ENCODE measurements around the gene FAM20C. TPM values are rescaled to one million over a fixed set of nuclear protein-coding genes. Genes with fewer than 3 reads are reported as not detected.

Gene FAM20C
- total and polyA plus RNA-seq, 10 of the 15 experiments (the other 5 are each of a cell fraction or from before 2014, with no cell fraction given), result 0.44 TPM; not detected in 9

DNA sequence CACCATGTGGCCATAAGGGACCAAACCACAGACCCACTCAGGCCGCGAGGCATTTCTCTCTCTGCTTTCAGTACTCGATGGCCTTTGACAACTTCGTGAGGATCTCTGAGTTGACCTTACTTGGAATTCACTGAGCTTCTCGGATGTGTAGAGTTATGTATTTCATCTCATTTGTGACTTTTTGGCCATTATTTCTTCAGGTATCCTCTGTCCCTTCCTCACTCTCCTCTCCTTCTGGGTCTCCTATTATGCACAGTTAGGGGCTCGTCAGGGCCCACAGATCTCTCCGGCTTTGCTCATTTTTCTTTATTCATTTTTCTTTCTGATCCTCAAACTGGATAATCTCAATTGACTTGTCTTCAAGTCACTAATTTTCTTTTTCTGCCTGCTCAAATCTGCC, 81.0 kb downstream of the FAM20C start (continued):
- TF ChIP-seq, protein P1, sequence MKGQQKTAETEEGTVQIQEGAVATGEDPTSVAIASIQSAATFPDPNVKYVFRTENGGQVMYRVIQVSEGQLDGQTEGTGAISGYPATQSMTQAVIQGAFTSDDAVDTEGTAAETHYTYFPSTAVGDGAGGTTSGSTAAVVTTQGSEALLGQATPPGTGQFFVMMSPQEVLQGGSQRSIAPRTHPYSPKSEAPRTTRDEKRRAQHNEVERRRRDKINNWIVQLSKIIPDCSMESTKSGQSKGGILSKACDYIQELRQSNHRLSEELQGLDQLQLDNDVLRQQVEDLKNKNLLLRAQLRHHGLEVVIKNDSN (IDR thresholded peaks at IDR 0.05; ENCODE audit: borderline replicate concordance, extremely low read length, insufficient read depth, low read depth, low read length), result no peak
- TF ChIP-seq, protein P2, sequence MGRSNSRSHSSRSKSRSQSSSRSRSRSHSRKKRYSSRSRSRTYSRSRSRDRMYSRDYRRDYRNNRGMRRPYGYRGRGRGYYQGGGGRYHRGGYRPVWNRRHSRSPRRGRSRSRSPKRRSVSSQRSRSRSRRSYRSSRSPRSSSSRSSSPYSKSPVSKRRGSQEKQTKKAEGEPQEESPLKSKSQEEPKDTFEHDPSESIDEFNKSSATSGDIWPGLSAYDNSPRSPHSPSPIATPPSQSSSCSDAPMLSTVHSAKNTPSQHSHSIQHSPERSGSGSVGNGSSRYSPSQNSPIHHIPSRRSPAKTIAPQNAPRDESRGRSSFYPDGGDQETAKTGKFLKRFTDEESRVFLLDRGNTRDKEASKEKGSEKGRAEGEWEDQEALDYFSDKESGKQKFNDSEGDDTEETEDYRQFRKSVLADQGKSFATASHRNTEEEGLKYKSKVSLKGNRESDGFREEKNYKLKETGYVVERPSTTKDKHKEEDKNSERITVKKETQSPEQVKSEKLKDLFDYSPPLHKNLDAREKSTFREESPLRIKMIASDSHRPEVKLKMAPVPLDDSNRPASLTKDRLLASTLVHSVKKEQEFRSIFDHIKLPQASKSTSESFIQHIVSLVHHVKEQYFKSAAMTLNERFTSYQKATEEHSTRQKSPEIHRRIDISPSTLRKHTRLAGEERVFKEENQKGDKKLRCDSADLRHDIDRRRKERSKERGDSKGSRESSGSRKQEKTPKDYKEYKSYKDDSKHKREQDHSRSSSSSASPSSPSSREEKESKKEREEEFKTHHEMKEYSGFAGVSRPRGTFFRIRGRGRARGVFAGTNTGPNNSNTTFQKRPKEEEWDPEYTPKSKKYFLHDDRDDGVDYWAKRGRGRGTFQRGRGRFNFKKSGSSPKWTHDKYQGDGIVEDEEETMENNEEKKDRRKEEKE (IDR thresholded peaks at IDR 0.05), result no peak

DNA sequence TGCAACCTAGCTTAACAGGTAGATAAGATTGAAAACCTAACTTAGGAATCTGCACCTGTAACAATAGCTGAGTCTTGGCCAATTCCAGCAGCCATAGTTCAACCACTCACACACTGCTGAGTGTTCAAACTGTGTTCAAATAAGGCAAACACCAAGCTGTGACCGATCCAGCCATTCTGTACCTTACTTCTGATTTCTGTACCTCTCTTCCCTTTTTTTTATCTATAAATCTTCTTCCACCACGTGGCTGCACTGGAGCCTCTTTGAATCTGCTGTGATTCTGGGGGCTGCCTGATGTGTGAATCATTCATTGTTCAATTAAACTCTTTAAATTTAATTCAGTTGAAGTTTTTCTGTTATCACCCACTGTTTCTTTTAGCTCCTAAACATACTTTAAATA, 81.9 kb downstream of the FAM20C start:
- no peaks in the 10 kb centered on the region for H3K4me1 ChIP-seq (ENCODE audit: control insufficient read depth, insufficient read depth, low read length)
- intact Hi-C loops (cut with micrococcal nuclease; ENCODE audit: unreplicated experiment), result no loop called here
- H3K27me3 ChIP-seq (replicated peaks in 1 of 2; ENCODE audit: control insufficient read depth in 2 of 2, insufficient read depth in 2 of 2, low read length in 1 of 2), result no peaks in the 10 kb centered on the region
- no peak overlapping the region for H3K4me3 ChIP-seq
- CTCF ChIA-PET, result no interaction called here
- WGBS (ENCODE audit: insufficient coverage, insufficient replicate concordance, low lambda C conversion rate, missing lambda C conversion rate), result 19% methylated on average over 2 of the region's 2 CpGs
- H3K9ac ChIP-seq (ENCODE audit: control insufficient read depth, insufficient read depth, low read length), result no peak overlapping the region
- H3K4me2 ChIP-seq (ENCODE audit: control insufficient read depth, insufficient read depth), result no peak overlapping the region
- no peaks in the 10 kb centered on the region; the same call in 2 of the 3 replicates for H3K9me3 ChIP-seq (replicated peaks; ENCODE audit: control insufficient read depth, insufficient read depth, low read length)
- POLR2A ChIA-PET, result no interaction called here
- DNase-seq (ENCODE audit: low read depth, low spot score), result no peak
- H3K27ac ChIP-seq (ENCODE audit: control insufficient read depth, insufficient read depth), result no peak overlapping the region
- RAD21 ChIA-PET (ENCODE audit: unreplicated experiment), result no interaction called here
- H2AFZ ChIP-seq (ENCODE audit: control insufficient read depth, low read depth, low read length), result no peak overlapping the region
- BruUV-seq (replicated peaks), result no TSS peak
- no peaks in the 10 kb centered on the region for H3K79me2 ChIP-seq (ENCODE audit: control insufficient read depth, insufficient read depth, low read length)
- in situ Hi-C loops (cut with MboI), result no loop called here
- no peak for FAIRE-seq
- SMC1A ChIA-PET (ENCODE audit: uncharacterized antibody, unreplicated experiment), result no interaction called here
- no peaks in the 10 kb centered on the region for H3K36me3 ChIP-seq (ENCODE audit: control insufficient read depth in 2 of 2, insufficient read depth in 2 of 2, low read length in 1 of 2)
- no peak for ATAC-seq
- no peaks in the 10 kb centered on the region for H4K20me1 ChIP-seq (ENCODE audit: control insufficient read depth, insufficient read depth)
- TF ChIP-seq, protein P3, sequence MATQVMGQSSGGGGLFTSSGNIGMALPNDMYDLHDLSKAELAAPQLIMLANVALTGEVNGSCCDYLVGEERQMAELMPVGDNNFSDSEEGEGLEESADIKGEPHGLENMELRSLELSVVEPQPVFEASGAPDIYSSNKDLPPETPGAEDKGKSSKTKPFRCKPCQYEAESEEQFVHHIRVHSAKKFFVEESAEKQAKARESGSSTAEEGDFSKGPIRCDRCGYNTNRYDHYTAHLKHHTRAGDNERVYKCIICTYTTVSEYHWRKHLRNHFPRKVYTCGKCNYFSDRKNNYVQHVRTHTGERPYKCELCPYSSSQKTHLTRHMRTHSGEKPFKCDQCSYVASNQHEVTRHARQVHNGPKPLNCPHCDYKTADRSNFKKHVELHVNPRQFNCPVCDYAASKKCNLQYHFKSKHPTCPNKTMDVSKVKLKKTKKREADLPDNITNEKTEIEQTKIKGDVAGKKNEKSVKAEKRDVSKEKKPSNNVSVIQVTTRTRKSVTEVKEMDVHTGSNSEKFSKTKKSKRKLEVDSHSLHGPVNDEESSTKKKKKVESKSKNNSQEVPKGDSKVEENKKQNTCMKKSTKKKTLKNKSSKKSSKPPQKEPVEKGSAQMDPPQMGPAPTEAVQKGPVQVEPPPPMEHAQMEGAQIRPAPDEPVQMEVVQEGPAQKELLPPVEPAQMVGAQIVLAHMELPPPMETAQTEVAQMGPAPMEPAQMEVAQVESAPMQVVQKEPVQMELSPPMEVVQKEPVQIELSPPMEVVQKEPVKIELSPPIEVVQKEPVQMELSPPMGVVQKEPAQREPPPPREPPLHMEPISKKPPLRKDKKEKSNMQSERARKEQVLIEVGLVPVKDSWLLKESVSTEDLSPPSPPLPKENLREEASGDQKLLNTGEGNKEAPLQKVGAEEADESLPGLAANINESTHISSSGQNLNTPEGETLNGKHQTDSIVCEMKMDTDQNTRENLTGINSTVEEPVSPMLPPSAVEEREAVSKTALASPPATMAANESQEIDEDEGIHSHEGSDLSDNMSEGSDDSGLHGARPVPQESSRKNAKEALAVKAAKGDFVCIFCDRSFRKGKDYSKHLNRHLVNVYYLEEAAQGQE (IDR thresholded peaks at IDR 0.05; ENCODE audit: low read depth, low read length), result no peak
- TF ChIP-seq, protein P4, sequence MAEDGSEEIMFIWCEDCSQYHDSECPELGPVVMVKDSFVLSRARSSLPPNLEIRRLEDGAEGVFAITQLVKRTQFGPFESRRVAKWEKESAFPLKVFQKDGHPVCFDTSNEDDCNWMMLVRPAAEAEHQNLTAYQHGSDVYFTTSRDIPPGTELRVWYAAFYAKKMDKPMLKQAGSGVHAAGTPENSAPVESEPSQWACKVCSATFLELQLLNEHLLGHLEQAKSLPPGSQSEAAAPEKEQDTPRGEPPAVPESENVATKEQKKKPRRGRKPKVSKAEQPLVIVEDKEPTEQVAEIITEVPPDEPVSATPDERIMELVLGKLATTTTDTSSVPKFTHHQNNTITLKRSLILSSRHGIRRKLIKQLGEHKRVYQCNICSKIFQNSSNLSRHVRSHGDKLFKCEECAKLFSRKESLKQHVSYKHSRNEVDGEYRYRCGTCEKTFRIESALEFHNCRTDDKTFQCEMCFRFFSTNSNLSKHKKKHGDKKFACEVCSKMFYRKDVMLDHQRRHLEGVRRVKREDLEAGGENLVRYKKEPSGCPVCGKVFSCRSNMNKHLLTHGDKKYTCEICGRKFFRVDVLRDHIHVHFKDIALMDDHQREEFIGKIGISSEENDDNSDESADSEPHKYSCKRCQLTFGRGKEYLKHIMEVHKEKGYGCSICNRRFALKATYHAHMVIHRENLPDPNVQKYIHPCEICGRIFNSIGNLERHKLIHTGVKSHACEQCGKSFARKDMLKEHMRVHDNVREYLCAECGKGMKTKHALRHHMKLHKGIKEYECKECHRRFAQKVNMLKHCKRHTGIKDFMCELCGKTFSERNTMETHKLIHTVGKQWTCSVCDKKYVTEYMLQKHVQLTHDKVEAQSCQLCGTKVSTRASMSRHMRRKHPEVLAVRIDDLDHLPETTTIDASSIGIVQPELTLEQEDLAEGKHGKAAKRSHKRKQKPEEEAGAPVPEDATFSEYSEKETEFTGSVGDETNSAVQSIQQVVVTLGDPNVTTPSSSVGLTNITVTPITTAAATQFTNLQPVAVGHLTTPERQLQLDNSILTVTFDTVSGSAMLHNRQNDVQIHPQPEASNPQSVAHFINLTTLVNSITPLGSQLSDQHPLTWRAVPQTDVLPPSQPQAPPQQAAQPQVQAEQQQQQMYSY (CRISPR knock-in tag; IDR thresholded peaks at IDR 0.05), result no peak
